ENCODE results near the gene TNFSF10.

The TNFSF10 gene

DNA sequence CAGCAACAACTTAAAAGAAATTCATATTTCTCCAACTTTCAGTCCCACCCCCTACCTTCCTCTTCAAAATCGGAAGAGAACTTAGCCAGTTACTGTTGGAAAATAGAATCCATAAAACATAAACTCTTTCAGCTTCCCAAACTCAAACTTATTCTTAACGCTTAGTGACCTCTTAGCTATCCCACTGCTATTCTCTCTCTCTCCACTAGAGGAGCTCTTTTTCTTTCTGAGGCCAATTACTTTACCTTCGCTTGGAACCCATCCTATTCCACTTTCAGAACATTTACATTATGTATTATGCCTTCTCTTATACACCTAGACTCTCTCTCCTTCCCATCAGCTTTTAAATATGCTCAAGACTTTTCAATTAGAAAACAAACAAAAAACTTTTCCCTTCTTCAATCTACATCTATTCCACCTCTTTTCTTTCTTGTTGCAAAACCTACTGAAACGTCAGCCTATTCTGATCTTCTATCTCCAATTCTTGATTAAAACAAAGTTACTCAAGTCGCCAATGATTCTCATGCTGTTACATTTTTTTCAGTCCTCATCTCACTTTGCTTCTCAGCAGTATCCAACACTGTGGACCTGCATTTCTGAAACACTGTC is 61.6 kb downstream of the TNFSF10 start:
- no peak for DNase-seq (ENCODE audit: low read depth in 2 of 3, low spot score in 1 of 3)

DNA sequence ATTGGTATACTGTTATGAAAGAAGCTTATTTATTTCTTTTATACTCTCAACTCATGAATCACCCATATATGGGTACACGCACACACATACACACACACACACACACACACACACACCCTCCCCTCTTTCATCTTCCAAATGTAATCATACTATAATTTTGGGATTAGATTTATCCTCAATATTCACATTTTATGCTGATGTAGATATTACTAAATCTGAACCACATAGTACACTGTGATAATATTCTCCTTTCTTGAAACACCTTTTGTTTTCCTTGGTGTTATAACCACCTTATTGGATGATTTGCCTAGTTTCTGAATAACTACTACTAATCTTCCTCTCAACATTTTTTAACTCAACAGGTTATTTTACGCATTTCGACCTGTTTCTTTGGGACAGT is 66.8 kb downstream of the TNFSF10 start:
- DNase-seq (ENCODE audit: low read depth in 2 of 3, low spot score in 1 of 3), result no peak
